ENCODE data around the gene TMCC1.
"Not testable (repeated sequence)": the region's sequence is repeated elsewhere in the genome, so short reads cannot be mapped to it uniquely, and the experiment has no call there.

GRCh38 chr3:129901272-129901671 is 7.8 kb upstream of the TMCC1 start:
- TF ChIP-seq CTCF, POLR2A (IDR thresholded peaks at IDR 0.05): not testable (repeated sequence)

All from thyroid gland (tissue), 4 donors.